HL-60 (cell line): ENCODE measurements around the gene HIGD2B.
"Not testable (repeated sequence)": the region's sequence is repeated elsewhere in the genome, so short reads cannot be mapped to it uniquely, and the experiment has no call there.

Source experiments
- CTCF ChIP-seq: IDR thresholded peaks from one replicate; pipeline ENCODE4 v1.5.1; 2011; ENCODE audit warnings: low read length, control low read depth, inconsistent platforms; ENCODE audit not compliant: insufficient read depth
- GABPA ChIP-seq: IDR thresholded peaks from 2 replicates; pipeline ENCODE4 v1.6.1; 2012; ENCODE audit warnings: low read depth
- POLR2AphosphoS5 ChIP-seq: IDR thresholded peaks from 2 replicates; pipeline ENCODE4 v1.6.1; 2012; ENCODE audit warnings: low read depth
- REST ChIP-seq: IDR thresholded peaks from 2 replicates; pipeline ENCODE4 v1.6.1; 2012; ENCODE audit warnings: low read depth; ENCODE audit not compliant: insufficient replicate concordance
- SPI1 ChIP-seq: IDR thresholded peaks from 2 replicates; pipeline ENCODE4 v1.6.1; 2012; ENCODE audit warnings: low read depth, mild to moderate bottlenecking, borderline replicate concordance

GRCh38 chr15:72642271-72642670, 43.7 kb downstream of the HIGD2B start:
- not testable (repeated sequence) for TF ChIP-seq SPI1, CTCF, POLR2AphosphoS5, GABPA, REST
